NCI-H82 treated with DMSO at 0.1 percent for 48 hours (cell line): ENCODE results near the gene LRG1.

Experiments
- DNase-seq: peaks from one replicate; lab custom pipeline; 2025; ENCODE audit not compliant: unreplicated experiment; lab: John Stamatoyannopoulos, UW

Gene LRG1

DNA sequence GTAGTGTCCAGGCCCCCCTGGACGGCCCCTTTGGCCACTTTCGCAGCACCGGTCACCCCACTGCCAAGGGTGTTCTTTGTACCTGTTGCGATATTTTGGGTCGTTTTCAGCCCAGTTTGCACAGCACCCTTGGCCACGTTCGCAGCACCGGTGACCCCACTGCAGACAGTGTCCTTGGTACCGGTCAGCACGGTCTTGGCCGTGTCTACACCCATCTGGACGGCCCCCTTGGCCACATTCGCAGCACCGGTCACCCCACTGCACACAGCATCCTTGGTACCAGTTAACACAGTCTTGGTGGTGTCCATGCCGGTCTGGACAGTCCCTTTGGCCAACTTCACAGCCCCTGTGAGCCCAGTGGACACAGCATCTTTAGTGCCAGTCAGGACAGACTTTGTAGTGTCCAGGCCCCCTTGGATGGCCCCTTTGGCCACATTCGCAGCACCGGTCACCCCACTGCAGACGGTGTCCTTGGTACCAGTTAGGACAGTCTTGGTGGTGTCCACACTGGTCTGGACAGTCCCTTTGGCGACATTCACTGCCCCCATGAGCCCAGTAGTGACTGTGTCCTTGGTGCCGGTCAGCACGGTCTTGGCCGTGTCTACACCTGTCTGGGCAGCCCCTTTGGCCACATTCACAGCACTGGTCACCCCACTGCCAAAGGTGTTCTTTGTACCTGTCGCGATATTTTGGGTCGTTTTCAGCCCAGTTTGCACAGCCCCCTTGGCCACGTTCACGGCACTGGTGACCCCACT lies 28.4 kb downstream of the LRG1 start:
- no peak for DNase-seq

DNA sequence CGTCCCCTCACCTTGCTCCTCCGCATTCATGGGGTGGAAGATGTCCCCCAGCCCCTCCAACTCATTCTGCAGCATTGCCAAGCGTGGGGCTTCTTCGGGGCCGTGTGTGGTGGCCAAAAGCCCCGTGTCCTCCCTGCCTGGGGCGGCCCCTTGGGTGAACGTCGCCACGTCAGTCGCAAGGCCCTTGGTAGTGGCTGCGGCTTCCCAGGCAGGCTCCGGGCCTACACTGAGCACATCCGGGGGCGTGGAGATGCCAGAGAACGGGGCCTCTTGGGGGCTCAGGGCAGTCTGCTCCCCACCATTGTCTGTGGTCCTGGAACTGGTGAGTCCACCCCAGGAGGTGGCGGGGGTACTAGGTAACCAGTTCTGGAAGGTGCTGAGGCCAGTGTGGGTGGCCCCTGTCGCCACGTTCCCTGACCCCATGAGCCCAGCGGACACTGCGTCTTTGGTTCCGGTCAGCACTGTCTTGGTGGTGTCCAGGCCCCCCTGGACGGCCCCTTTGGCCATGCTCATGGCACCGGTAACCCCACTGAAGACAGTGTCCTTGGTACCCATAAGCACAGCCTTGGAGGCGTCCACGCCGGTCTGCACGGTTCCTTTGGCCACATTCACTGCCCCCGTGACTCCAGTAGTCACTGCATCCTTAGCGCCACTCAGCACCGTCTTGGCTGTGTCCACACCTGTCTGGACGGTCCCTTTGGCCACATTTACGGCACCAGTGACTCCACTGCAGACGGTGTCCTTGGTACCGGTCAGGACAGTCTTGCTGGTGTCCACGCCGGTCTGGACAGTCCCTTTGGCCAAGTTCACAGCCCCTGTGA lies 29.2 kb downstream of the LRG1 start:
- no peak for DNase-seq

DNA sequence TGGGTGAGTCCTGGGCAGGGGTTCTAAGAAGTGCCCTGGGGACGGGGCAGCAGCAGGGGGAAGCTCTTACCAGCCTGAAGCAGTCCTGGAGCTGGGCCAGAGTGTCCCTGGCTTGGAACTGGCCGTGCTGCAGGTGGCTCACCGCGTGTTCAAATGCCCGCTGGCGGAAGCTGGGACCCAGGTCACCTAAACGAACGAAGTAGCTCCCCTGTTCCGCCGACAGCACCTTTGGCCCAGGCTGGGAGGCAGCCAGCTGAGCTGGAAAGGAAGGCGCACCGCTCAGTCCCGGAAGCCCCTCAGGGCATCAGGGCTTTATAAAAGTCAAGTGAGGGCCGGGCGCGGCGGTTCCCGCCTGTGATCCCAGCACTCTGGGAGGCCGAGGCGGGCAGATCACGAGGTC lies 31.1 kb downstream of the LRG1 start:
- no peak for DNase-seq

DNA sequence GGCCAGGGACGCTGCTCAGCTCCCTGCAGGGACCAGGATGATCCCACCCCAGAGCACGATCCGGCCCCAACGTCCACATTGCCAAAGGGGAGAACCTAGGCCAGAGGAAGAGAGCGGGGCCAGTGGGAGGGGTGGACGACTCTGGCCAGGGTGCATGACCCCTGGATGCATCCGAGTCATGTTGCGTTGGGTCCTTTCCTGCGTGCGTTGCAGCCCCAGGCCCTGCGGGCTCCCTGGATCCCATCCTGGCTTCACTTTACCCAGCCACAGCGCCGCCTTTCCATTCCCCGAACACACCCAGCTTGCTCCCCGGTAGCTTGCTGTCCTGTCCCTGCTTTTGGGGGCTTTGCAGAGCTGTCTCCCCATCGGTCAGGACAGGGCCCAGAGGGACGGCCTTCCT lies 32.0 kb downstream of the LRG1 start:
- DNase-seq, result no peak

DNA sequence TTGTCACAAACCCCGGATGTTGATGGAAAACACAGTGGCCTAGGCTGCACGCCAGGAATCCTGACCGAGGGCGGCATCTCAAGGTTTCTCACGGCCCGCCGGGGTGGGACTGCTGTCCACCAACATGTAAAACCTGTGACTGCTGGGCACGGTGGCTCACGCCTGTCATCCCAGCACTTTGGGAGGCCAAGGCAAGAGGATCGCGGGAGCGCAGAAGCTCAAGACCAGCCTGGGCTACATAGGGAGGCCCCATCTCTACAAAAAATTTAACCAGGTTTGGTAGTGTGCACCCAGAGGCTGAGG lies 32.7 kb downstream of the LRG1 start:
- DNase-seq, result no peak

DNA sequence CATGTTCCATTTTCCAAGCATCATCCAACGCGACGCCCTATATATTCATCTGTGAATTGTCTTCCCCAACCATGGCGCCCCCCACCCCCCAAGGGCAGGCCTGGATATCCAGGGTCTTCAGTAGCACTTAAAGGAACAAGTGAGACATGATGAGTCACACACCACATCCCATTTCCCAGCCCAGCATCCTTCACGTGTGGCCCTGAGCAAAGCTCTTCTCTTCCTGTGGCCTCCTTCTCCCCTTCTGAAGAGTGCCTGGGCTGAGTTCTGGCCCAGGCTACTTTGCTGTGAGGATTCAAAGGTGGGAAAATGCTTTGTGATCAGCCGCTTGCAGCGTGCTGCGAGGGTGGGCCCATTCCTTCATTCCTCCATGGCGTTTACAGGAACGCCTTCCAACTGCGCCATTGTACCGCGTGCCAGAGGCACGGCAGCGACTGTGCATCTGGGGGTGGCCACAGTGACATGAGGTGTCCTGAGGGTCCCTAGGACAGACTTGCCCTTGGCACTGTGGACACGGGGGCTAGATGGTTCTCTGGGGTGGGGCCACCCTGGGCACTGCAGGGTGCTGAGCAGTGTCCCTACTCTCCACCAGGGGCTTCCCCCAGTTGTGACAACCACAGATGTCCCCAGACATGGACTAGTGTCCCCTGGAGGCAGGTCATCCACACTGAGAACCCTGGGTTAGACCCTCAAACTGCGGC lies 33.2 kb downstream of the LRG1 start:
- no peak for DNase-seq

DNA sequence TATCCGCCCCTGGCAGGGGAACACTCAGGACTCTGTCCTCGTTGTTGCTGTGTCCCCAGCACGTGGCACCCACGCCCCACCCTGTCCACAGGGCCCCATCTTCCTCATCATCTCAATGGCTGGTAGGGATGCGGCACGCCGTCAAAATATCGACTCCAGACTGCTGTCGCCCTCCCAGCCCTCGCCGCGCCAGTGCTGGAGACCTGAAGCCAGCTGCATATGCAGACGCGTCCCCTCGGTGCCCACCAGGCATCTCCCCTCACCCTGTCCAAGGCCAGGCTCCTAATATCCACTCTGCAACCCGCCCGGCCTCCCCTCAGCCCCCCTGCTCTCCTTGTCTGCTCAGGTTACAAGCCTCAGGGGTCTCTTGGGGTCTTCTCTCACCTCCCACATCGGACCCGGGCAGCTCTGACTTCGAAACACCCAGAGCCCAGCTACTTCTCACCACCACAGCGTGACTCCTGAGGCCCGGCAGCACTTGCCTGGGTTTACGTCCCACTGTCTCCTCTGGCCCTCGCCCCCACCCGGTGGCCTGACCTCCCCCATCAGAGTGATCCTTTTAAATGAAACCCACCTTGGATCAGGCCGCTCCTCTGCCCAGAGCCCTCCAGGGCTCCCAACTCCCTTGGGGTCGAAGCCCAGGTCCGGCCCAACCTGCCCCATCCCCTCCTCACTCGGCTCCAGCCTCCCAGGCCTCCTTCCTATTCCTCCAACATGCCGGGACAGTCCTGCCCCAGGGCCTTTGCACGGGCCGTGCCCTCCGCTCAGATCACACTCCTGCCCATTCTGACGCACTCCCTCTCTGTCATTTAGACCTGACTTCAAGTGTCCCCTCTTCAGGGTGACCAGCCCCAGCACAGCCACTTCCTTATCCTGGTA lies 34.0 kb downstream of the LRG1 start:
- DNase-seq, result no peak

DNA sequence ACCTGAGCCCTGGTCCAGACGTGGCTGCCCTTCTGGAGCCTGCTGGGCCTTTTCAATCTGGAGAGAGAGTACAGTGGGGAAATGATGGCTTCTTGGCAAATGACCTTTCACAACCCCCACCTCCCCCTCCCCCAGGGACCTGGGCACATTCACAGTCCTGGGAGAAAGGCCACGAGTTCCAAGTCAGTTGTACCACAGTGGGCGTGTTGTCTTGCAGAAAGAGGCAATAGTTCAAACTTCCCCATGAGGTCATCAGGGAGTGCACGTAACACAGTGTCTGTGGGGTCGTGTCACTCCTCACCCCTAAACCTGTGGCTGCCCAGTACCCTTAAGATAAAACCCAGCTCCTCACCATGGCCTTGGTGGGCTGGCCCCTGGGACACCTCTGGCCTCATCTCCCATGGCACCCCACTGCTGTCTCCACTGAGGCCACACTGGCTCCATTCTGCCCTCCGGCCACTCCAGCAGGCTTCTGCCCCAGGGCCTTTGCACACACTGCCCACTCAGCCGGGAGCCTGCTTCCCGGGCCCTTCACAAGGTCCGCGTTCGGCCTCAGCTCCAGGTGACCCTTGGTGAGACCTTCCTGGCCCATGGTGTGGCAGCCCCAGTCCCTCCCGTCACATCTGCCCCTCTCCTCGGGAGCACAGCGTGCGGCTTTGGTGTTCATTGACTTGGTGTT lies 34.8 kb downstream of the LRG1 start:
- no peak for DNase-seq

DNA sequence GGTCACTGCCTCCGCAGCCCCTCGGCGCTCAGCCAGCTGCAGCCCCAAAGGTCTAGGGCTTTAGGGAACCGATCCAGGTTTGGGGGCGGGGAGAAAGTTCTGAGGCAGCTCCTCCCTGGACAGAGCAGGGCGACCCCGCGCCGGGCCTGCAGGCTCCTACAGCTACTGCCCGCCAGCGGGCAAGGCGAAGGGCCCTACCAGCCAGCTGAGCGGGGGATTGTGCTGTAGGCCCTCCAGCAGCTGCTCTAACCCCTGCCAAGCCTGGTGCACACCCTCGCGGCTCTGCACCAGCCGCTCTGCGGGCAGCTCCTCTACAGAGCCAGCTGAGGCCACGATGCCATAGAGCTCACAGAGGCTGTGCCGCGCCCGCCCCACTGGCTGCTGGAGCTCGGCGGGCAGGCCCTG lies 35.5 kb downstream of the LRG1 start:
- DNase-seq, result no peak

DNA sequence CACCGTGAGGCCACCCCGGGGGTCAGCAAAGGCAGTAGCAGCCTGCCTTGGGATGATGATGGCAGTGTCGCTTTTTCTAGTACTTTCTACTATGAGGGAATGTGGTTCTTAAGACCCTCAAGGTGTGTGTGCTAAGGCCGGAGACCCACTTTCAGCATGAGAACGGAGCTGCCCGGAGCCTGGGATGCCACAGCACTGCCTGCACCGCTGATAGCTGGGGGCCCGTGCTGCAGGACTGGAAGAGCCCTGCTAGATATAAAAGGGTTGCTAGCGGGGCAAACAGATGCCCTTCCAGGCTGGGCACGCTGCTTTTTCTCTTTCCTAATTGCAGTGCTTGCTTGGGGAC lies 36.0 kb downstream of the LRG1 start:
- DNase-seq, result no peak

DNA sequence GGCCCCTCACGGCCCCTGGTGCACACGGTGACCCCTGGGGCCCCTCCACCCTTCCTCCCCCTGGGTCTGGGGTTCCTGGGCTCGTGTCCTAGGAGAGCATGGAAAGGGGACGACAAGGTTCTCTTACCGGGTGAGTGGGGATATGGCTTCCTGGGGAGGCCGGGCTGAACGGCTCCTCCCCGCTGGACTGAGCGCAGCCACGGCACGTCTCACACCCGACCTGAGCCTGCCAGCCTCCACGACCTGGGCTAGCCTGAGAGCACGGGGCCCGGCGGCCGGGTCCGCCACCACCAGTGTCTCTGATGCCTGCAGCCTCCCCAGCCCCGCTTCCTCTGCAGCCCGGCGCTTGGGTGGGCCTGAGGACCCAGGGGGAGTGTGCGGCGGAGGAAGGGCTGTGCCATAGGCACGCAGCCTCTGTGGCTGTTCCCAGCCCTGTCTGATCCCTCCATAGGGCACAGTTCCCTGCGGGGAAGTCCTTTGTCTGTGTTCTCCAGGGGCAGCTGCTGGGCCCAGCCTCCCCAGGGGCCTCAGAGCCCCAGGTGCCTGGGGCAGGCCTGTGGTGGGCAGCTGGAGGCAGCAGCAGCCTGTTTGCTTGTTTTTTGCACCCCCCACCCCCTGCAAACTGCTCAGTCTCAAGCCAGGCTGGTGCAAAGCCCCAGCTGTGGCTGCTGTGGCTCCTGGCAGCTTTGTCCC lies 36.6 kb downstream of the LRG1 start:
- DNase-seq, result no peak

DNA sequence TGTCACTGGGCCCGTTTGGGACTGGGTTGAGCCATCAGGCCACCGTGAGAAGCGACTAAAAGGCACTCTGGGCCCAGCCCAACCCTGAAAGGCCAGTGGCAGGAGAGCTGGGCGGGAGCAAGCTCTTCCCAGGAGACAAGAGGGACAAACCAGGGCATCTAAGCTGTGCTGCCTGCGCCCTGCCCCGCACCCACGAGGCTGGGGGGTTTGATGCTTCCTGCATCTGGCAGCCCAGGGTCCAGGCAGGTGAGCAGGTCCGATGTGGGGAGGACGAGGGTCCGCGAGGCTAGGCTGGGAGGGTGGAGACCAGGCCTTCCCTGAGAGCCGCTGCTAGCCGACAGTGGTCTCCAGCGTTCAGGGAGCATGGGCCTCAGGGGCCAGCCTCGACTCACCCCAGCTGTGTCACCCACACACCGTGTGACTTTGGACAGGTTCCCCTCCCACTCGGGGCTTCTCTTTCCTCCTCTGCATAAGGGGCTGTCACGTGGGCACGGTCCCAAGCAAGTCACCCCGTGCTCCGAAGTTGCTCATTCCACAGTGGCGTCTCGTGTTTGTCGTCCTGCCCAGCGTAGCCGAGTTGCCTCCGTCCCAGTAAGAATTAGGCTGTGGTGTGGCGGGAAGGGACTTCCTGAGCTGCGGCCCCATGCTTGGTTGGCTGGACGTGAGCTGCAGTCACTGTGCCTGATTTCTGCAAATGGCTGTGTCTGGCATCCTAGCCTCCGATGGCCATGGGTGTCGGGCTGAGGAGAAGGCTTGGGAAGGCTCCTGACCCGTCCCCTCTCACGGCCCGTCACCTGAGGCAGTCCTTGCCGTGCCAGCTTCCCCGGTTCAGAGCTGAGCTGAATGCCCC lies 37.3 kb downstream of the LRG1 start:
- DNase-seq, result no peak

DNA sequence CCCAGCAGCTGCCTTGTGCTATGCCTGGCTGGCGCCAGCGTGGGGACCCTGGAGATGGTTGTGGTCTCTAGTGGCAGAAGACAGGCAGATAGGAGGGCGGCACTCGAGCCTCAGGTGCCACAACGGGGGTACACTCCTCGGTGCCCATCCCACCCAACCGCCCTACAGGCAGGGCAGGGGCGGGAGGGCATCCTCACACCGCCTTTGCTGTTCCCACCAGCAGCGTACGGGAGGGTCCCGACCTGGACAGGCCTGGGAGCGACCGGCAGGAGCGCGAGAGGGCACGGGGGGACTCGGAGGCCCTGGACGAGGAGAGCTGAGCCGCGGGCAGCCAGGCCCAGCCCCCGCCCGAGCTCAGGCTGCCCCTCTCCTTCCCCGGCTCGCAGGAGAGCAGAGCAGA lies 38.1 kb downstream of the LRG1 start:
- no peak for DNase-seq

DNA sequence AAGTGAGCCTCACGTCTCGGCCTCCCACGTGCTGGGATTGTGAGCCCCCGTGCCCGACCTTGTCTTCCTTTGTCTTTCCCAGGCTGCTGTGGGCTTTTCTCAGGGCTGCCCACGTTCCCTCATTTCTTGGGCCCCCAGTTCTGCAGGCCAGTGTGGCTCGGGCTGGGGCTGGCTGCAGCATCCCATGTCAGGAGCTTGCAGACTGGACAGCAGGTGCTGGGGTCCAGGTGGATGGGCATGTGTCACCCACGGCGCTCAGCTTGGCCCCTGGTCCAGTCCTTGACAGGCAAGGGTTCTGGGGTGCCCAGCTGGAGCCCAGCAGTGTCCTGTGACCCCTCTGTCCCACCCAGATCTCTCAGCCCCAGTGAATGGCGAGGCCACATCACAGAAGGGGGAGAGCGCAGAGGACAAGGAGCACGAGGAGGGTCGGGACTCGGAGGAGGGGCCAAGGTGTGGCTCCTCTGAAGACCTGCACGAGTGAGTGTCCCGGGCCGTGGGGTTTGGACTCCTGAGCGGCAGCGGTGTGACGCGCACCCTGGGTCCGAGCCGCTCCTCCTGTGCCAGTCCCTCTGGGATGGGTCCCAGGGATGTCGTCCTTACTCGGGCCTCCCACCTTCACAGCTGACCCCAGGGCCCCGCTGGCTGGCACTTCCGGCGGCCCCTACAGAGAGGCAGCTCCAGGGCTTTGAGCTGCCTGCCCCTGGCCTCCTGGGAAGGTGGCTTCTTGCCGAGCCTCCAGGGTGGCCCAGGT lies 38.8 kb downstream of the LRG1 start:
- DNase-seq, result no peak

DNA sequence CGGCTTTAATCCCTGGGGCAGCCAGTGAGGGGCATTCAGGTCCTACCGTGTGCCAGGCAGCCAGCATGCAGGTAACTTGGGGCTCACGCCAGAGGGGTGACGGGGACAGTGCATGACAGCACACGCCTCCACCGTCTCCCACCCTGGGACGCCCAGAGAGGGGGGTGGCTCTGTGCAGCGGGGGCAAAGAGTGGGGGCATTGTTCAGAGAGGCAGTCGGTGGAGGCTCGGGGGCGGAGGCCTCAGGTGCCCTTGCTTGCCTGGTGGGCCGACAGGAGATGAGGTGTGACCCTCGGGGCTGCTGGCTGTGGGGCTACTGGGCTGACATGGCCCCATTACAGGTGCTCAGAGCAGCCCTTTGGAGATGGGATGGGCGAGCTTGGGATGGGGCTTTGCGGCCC lies 40.0 kb downstream of the LRG1 start:
- no peak for DNase-seq

DNA sequence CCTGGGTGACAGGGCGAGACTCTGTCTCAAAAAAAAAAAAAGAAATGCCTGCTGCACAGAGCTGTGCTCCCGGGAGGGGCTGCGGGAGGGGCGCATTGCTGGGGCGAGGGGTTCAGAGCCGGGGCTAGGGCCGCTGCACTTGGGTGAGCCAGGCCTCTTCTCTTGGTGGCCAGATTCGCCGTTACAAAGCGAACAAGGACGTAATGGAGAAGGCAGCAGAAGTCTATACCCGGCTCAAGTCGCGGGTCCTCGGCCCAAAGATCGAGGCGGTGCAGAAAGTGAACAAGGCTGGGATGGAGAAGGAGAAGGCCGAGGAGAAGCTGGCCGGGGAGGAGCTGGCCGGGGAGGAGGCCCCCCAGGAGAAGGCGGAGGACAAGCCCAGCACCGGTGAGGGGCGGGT lies 40.5 kb downstream of the LRG1 start:
- DNase-seq, result no peak

DNA sequence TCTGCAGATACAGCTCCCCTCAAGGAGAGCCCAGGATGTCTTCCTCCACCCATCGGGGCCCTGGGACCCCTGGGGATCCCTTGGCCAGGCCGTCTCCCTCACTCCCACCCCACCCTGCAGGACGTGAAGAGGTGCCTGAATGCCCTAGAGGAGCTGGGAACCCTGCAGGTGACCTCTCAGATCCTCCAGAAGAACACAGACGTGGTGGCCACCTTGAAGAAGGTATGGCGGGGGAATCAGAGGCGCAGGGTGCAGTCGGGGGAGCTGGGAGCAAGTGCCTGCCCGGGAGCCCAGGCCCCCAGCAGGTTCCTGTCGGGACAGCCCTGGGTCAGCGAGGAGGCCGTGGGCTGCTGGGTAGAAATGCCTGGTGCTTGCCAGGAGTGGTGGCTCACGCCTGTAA lies 41.1 kb downstream of the LRG1 start:
- DNase-seq, result no peak

DNA sequence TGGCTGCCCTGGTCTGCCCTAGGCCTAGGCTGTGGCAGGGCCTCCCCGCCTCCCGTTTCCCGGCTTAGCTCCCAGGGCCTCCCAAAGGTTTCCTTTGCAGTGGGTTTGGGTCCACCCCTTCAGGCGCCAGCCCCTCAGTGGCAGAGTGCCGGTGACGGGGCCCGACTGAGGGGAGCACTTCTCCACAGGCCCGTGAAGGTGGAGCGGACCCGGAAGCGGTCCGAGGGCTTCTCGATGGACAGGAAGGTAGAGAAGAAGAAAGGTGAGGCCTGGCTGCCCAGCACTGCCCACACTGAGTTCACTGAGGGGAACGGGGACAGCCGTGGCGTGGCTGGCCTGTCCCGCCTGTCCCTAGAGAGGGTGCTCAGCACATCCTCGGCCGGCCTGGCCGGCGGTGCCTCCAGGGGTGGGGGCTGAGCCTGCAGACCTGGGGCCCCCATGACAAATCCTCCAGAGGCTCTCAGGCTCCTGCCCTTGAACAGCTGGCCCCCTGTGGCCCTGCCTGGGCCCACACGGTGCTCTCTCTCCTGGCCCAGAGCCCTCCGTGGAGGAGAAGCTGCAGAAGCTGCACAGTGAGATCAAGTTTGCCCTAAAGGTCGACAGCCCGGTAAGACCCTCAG lies 42.0 kb downstream of the LRG1 start:
- DNase-seq, result no peak
